ENCODE data around the gene SYNCRIP. TPM values are rescaled to one million over a fixed set of nuclear protein-coding genes. Genes with fewer than 3 reads are reported as not detected.

SYNCRIP gene
- total RNA-seq, 1 donor from 2014 or later, result 88.8 TPM

GRCh38 chr6:85672623-85673022, 29.9 kb upstream of the SYNCRIP start:
- H3K4me3 ChIP-seq (ENCODE audit: low read depth, low read length), result no peak overlapping the region
- no peaks in the 10 kb centered on the region for H3K27me3 ChIP-seq (ENCODE audit: control insufficient read depth, insufficient read depth, low read length)
- no peak for TF ChIP-seq CTCF (IDR thresholded peaks at IDR 0.05; ENCODE audit: insufficient read depth, low read length, poor library complexity, severe bottlenecking)
- no peaks in the 10 kb centered on the region for H3K36me3 ChIP-seq (ENCODE audit: control insufficient read depth, insufficient read depth, low read length)
- no peak for DNase-seq (ENCODE audit: low read depth)

DNA sequence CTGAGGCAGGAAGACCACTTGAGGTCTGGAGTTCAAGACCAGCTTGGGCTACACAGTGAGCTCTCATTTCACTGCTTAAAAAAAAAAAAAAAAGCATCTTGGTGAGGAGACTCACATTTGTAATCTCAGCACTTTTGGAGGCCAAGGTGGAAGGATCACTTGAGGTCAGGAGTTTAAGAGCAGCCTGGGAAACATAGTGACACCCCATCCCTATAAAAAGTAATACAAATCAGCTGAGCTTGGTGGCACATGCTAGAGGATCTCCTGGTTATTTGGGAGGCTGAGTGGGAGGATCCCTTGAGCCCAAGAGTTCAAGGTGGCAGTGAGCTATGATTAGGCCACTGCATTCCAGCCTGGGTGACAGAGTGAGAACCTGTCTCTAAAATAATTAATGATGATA, 29.4 kb upstream of the SYNCRIP start:
- no peaks in the 10 kb centered on the region for H3K27me3 ChIP-seq (ENCODE audit: control insufficient read depth, insufficient read depth, low read length)
- TF ChIP-seq CTCF (IDR thresholded peaks at IDR 0.05; ENCODE audit: insufficient read depth, low read length, poor library complexity, severe bottlenecking), result no peak
- no peak for DNase-seq (ENCODE audit: low read depth)
- no peak overlapping the region for H3K4me3 ChIP-seq (ENCODE audit: low read depth, low read length)
- no peaks in the 10 kb centered on the region for H3K36me3 ChIP-seq (ENCODE audit: control insufficient read depth, insufficient read depth, low read length)

- H3K36me3 ChIP-seq (ENCODE audit: control insufficient read depth, insufficient read depth, low read length), result no peaks in the 10 kb centered on the region
- no peaks in the 10 kb centered on the region for H3K27me3 ChIP-seq (ENCODE audit: control insufficient read depth, insufficient read depth, low read length)
- DNase-seq (ENCODE audit: low read depth), result no peak
- H3K4me3 ChIP-seq (ENCODE audit: low read depth, low read length), result no peak overlapping the region
- TF ChIP-seq CTCF (IDR thresholded peaks at IDR 0.05; ENCODE audit: insufficient read depth, low read length, poor library complexity, severe bottlenecking), result no peak
Observed at GRCh38 chr6:85670573-85670972, 27.9 kb upstream of the SYNCRIP start.

DNA sequence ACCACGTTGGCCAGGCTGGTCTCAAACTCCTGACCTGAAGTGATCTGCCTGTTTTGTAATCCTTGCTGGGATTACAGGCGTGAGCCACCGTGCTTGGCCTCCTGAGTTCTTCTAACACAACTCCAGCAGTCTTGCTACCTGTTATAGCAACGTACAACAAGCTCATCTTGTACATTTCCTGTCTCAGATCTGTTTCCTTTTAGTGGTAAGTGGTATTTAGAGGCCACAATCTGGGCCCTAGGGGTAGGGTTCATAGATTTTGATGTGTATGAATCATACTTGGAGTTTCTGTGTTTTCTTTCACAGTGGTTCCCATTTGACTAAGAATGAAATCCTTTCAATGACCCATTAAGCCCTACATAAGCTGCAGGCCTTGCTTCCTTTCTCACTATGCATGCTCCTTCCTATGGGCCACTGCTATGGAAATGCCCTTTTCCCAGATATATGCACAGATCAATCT, 27.1 kb upstream of the SYNCRIP start:
- no peak for TF ChIP-seq CTCF (IDR thresholded peaks at IDR 0.05; ENCODE audit: insufficient read depth, low read length, poor library complexity, severe bottlenecking)
- H3K27me3 ChIP-seq (ENCODE audit: control insufficient read depth, insufficient read depth, low read length), result no peaks in the 10 kb centered on the region
- H3K4me3 ChIP-seq (ENCODE audit: low read depth, low read length), result no peak overlapping the region
- no peak for DNase-seq (ENCODE audit: low read depth)
- no peaks in the 10 kb centered on the region for H3K36me3 ChIP-seq (ENCODE audit: control insufficient read depth, insufficient read depth, low read length)

GRCh38 chr6:85662251-85662650, 19.6 kb upstream of the SYNCRIP start:
- H3K27me3 ChIP-seq (ENCODE audit: control insufficient read depth, insufficient read depth, low read length), result no peaks in the 10 kb centered on the region
- no peak for DNase-seq (ENCODE audit: low read depth)
- no peak for TF ChIP-seq CTCF (IDR thresholded peaks at IDR 0.05; ENCODE audit: insufficient read depth, low read length, poor library complexity, severe bottlenecking)
- H3K4me3 ChIP-seq (ENCODE audit: low read depth, low read length), result no peak overlapping the region
- H3K36me3 ChIP-seq (ENCODE audit: control insufficient read depth, insufficient read depth, low read length), result no peaks in the 10 kb centered on the region

DNA sequence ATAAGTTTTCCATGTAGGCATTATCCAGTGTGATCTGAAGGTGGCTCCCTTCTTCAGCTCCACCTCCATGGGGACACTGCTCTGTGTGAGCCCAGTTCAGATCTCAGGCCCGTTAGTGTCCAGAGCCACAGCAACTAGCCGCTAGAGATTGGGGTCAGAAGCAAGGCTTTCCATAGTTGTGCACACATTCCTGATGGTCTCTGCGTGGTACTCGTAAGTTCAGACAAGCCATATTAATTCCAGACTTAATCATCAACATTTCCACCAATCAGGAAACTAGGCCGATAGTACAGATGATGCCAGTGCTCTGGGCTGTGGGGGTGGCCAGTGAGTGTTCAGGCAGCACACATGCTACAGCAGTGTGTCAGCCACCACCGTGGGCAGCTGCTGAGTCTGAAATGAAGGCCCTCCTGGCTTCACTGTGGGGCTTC, 17.5 kb upstream of the SYNCRIP start:
- H3K4me3 ChIP-seq (ENCODE audit: low read depth, low read length), result no peak overlapping the region
- TF ChIP-seq CTCF (IDR thresholded peaks at IDR 0.05; ENCODE audit: insufficient read depth, low read length, poor library complexity, severe bottlenecking), result no peak
- DNase-seq (ENCODE audit: low read depth), result peak; percentile 57
- H3K36me3 ChIP-seq (ENCODE audit: control insufficient read depth, insufficient read depth, low read length), result no peaks in the 10 kb centered on the region
- H3K27me3 ChIP-seq (ENCODE audit: control insufficient read depth, insufficient read depth, low read length), result no peaks in the 10 kb centered on the region

Data from kidney epithelial cell (primary cell).